Heart right ventricle (tissue), 16 donors: Measurements from ENCODE around the gene SIL1. TPM values are rescaled to one million over a fixed set of nuclear protein-coding genes. Genes with fewer than 3 reads are reported as not detected.

ENCODE experiments used
- ATAC-seq, 8 donors: fragments of 200-7000 bp; cut with Tn5 transposase; one replicate each; pipeline ENCODE4 v1.9.1; 2020; ENCODE audit warnings: mild to moderate bottlenecking in 8 of 8, moderate library complexity in 8 of 8, moderate number of reproducible peaks in 1 of 8
- DNase-seq, 2 donors: peaks; one replicate each; pipeline ENCODE4 v3.0.0-alpha.2; 2020
- H3K27ac ChIP-seq, 10 donors: fragments of 200-600 bp; sonication (generic) in 2 of 10; one replicate each; pipeline versions ENCODE4 v1.5.0 to v1.8.0; 2020 to 2022; ENCODE audit warnings: mild to moderate bottlenecking in 3 of 10
- H3K27me3 ChIP-seq, 7 donors: fragments of 200-600 bp; one replicate each; pipeline ENCODE4 v1.8.0; 2021 to 2022; ENCODE audit warnings: mild to moderate bottlenecking in 2 of 7
- H3K36me3 ChIP-seq, 9 donors: fragments of 200-600 bp; sonication (generic) in 1 of 9; one replicate each; pipeline versions ENCODE4 v1.5.0 to v1.8.0; 2020 to 2022; ENCODE audit warnings: mild to moderate bottlenecking in 2 of 9
- H3K4me1 ChIP-seq, 9 donors: fragments of 200-600 bp; sonication (generic) in 1 of 9; one replicate each; pipeline versions ENCODE4 v1.5.0 to v1.8.0; 2020 to 2022; ENCODE audit warnings: mild to moderate bottlenecking in 4 of 9
- H3K4me3 ChIP-seq, 10 donors: fragments of 200-600 bp; sonication (generic) in 2 of 10; one replicate each; pipeline versions ENCODE4 v1.5.0 to v1.8.0; 2020 to 2022; ENCODE audit warnings: mild to moderate bottlenecking in 7 of 10, moderate library complexity in 2 of 10
- H3K9me3 ChIP-seq, 11 donors: fragments of 200-600 bp in 10 of 11; sonication (generic) in 2 of 11; one replicate each; pipeline versions ENCODE4 v1.5.0 to v1.8.0; 2013 to 2022; ENCODE audit warnings: mild to moderate bottlenecking in 2 of 11, control low read depth in 1 of 11, moderate library complexity in 1 of 11
- CTCF ChIP-seq, 9 donors: fragments of 200-600 bp; sonication (generic) in 2 of 9; IDR thresholded peaks; one replicate each; pipeline versions ENCODE4 v1.5.0 to v1.8.0; 2021 to 2022; ENCODE audit warnings: antibody characterized with exemption in 9 of 9, mild to moderate bottlenecking in 5 of 9, moderate library complexity in 1 of 9
- WGBS, 2 donors: extraction: QIAGEN DNeasy Blood & Tissue Kit; methylation state at CpG; one replicate each; pipeline ENCODE4 v1.1.7; 2013; ENCODE audit warnings: inconsistent platforms in 1 of 2; 5-methylcytosine and 5-hydroxymethylcytosine counted together
- intact Hi-C, 10 donors: fragments of 100-400 bp; cut with DNase I; formaldehyde crosslinking; loops; one replicate each; pipeline versions ENCODE4 v1.11.1 to v1.14.2; 2022
- polyA plus RNA-seq, 2 donors: library from polyadenylated mRNA; stranded (reverse); fragments of 200-250 nt; gene quantifications; one replicate each; pipeline ENCODE4 v1.2.3, GENCODE V29; 2013
- total RNA-seq, 10 donors: library from RNA; stranded (reverse); fragmentation: NEBNext Ultra II Directional in 3 of 10; extraction: Animal tissue kit (Norgen Biotek cat#: 25700) in 3 of 10; gene quantifications; one replicate each; pipeline versions ENCODE4 v1.2.1 to v1.2.4, GENCODE V29; 2021 to 2023
- donor health status: Arrhythmogenic right ventricular cardiomyopathy.
- donor health status: ischemic (EF 13 %, LVEDD 7.1; RV severe dilation, severe dysfunction).
- donor health status: healthy with polysubstance abuse.
- donor health status: DM: no; HTN: yes; CAD: no.
- donor health status: DM: no; HTN: no; CAD: no.
- donor health status: ischemic (EF 25% LVEDD 6.9; RV normal size, moderate dysfunction).
- donor health status: ischemic (EF 25% LVEDD 5.7; RV mildly dilated, moderate dysfunction).
- donor health status: healthy.
- donor health status: DM: yes; HTN: yes; CAD: no.
- donor health status: Ischemic cardiomyopathy.
- donor health status: ischemic (EF 35%, LVEDD 5.7; RV mildly dilated, moderate dysfunction).
- donor health status: nonischemic (EF 11% LVEDD 7.7; RV severe dilation, severe dysfunction).
- donor health status: DM: yes; HTN: yes; CAD: no.
- donor health status: PGD.
- donor health status: ischemic (EF 29% LVEDD 5.4; RV normal size, mild dysfunction).
- donor health status: nonischemic (EF 23%, LVEDD 6.1; RV moderate dilation, normal function).

The SIL1 gene
- total and polyA plus RNA-seq, 12 donors, result 26.7 to 94.7 (median 44.3) TPM

GRCh38 chr5:138968601-138969000 is 229.6 kb downstream of the SIL1 start:
- H3K36me3 ChIP-seq, result no peaks in the 10 kb centered on the region
- ATAC-seq (peak in 3 of 8 donors; percentile 10 to 24 (median 22)), DNase-seq (no peak)
- H3K9me3 ChIP-seq, result no peaks in the 10 kb centered on the region
- no peak overlapping the region for H3K4me3 ChIP-seq
- H3K4me1 ChIP-seq, result peaks cover 12 to 78% (median 39%) of the 10 kb centered on the region in 9 donors
- peak overlapping the region in 7 of 10 donors; percentile 1 to 76 (median 57) for H3K27ac ChIP-seq
- intact Hi-C loops, result no loop called here
- TF ChIP-seq CTCF (IDR thresholded peaks at IDR 0.05), result no peak
- no peaks in the 10 kb centered on the region for H3K27me3 ChIP-seq
- 64 to 84% methylated on average over 4 of the region's 4 CpGs for WGBS, 2 donors

GRCh38 chr5:138967791-138968448 is 230.2 kb downstream of the SIL1 start:
- H3K4me1 ChIP-seq, result peaks cover 10 to 71% (median 33%) of the 10 kb centered on the region in 9 donors
- TF ChIP-seq CTCF (IDR thresholded peaks at IDR 0.05), result no peak
- intact Hi-C loops, result no loop called here
- no peaks in the 10 kb centered on the region for H3K36me3 ChIP-seq
- H3K27me3 ChIP-seq, result no peaks in the 10 kb centered on the region
- DNase-seq (peak in 1 of 2 donors; percentile 23), ATAC-seq (peak in 3 of 8 donors; percentile 30 to 38 (median 32))
- H3K4me3 ChIP-seq, result no peak overlapping the region
- 72 to 79% methylated on average over 10 of the region's 10 CpGs for WGBS, 2 donors
- peak overlapping the region in 2 of 10 donors; percentile 63 to 76 for H3K27ac ChIP-seq
- no peaks in the 10 kb centered on the region for H3K9me3 ChIP-seq

GRCh38 chr5:138966236-138966985 is 231.8 kb downstream of the SIL1 start:
- no peaks in the 10 kb centered on the region for H3K27me3 ChIP-seq
- DNase-seq (no peak), ATAC-seq (no peak)
- no peaks in the 10 kb centered on the region for H3K36me3 ChIP-seq
- 97 to 99% methylated on average over 10 of the region's 10 CpGs for WGBS, 2 donors
- intact Hi-C loops, result no loop called here
- peaks cover 0 to 56% (median 21%) of the 10 kb centered on the region in 9 donors for H3K4me1 ChIP-seq
- H3K4me3 ChIP-seq, result no peak overlapping the region
- no peak for TF ChIP-seq CTCF (IDR thresholded peaks at IDR 0.05)
- H3K9me3 ChIP-seq, result no peaks in the 10 kb centered on the region
- H3K27ac ChIP-seq, result no peak overlapping the region

- ATAC-seq (no peak), DNase-seq (no peak)
- TF ChIP-seq CTCF (IDR thresholded peaks at IDR 0.05), result no peak
- Histone ChIP-seq H3K4me1 (peaks cover 0 to 48% (median 23%) of the 10 kb centered on the region in 9 donors), H3K9me3 (no peaks in the 10 kb centered on the region), H3K27me3 (no peaks in the 10 kb centered on the region), H3K27ac (no peak overlapping the region), H3K36me3 (no peaks in the 10 kb centered on the region), H3K4me3 (no peak overlapping the region)
- intact Hi-C loops, result no loop called here
- WGBS, 2 donors, result 92 to 99% methylated on average over 2 of the region's 2 CpGs
These were observed 232.5 kb downstream of the SIL1 start for GRCh38 chr5:138965626-138966025.
